Esophagus squamous epithelium (tissue), 4 donors: ENCODE results near the gene GUCY1A1.

Experiments
- POLR2A ChIP-seq, 4 donors: fragments of 450-650 bp; IDR thresholded peaks; one replicate each; pipeline ENCODE4 v1.6.1; 2017; ENCODE audit warnings: antibody characterized with exemption in 4 of 4, mild to moderate bottlenecking in 4 of 4, moderate library complexity in 3 of 4
- TF ChIP-seq, protein P1 (sequence below), 6 experiments: fragments of 450-650 bp in 4 of 6; fragments of 200-600 bp in 2 of 6; sonication (generic) in 2 of 6; IDR thresholded peaks; one replicate each; pipeline ENCODE4 v1.5.1; 2016 to 2019; ENCODE audit warnings: antibody characterized with exemption in 6 of 6, mild to moderate bottlenecking in 4 of 6, moderate library complexity in 4 of 6

DNA sequence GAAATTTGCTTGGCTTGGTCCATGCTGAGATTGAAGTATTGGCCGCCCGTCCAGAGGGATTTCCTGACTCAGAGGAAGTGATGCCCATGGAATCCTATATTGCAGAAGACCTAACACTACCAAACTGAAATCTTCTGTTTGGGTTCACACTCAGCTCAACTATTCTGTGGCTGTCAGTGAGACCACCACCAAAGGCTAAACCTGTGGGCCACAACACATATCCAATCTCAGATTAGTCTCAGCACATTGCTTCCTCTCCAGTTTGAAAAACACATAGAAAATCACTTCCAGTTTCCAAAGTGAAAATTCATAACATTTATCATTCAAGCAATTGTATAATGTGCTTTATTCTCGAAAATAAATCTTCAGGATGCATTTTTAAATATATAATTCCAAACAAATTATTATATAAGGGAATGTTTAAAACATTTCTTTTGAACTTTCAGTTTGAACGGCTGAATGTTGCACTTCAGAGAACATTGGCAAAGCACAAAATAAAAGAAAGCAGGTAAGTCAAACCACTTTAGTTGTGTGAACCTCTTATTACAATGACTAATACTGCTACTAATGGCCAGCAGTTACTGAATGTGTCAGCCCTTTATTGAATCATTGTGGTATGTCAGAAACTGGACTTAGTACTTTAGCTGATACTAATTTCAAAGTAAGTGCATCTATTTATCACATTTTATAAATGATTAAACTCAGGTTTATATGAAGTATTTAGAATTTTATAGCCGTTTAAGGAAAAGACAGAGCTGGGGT lies 37.0 kb downstream of the GUCY1A1 start:
- TF ChIP-seq, protein P1, sequence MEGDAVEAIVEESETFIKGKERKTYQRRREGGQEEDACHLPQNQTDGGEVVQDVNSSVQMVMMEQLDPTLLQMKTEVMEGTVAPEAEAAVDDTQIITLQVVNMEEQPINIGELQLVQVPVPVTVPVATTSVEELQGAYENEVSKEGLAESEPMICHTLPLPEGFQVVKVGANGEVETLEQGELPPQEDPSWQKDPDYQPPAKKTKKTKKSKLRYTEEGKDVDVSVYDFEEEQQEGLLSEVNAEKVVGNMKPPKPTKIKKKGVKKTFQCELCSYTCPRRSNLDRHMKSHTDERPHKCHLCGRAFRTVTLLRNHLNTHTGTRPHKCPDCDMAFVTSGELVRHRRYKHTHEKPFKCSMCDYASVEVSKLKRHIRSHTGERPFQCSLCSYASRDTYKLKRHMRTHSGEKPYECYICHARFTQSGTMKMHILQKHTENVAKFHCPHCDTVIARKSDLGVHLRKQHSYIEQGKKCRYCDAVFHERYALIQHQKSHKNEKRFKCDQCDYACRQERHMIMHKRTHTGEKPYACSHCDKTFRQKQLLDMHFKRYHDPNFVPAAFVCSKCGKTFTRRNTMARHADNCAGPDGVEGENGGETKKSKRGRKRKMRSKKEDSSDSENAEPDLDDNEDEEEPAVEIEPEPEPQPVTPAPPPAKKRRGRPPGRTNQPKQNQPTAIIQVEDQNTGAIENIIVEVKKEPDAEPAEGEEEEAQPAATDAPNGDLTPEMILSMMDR (IDR thresholded peaks at IDR 0.05), result no peak
- no peak for TF ChIP-seq POLR2A (IDR thresholded peaks at IDR 0.05)
